Measurements from ENCODE around the gene SLC13A2. TPM values are rescaled to one million over a fixed set of nuclear protein-coding genes. Genes with fewer than 3 reads are reported as not detected.
"Not testable (repeated sequence)": the region's sequence is repeated elsewhere in the genome, so short reads cannot be mapped to it uniquely, and the experiment has no call there.

The SLC13A2 gene, protein sequence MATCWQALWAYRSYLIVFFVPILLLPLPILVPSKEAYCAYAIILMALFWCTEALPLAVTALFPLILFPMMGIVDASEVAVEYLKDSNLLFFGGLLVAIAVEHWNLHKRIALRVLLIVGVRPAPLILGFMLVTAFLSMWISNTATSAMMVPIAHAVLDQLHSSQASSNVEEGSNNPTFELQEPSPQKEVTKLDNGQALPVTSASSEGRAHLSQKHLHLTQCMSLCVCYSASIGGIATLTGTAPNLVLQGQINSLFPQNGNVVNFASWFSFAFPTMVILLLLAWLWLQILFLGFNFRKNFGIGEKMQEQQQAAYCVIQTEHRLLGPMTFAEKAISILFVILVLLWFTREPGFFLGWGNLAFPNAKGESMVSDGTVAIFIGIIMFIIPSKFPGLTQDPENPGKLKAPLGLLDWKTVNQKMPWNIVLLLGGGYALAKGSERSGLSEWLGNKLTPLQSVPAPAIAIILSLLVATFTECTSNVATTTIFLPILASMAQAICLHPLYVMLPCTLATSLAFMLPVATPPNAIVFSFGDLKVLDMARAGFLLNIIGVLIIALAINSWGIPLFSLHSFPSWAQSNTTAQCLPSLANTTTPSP
- under 1 TPM in 3 of 6 donors, not detected in 3; 0.10 to 0.61 (median 0.14) TPM for total RNA-seq

DNA sequence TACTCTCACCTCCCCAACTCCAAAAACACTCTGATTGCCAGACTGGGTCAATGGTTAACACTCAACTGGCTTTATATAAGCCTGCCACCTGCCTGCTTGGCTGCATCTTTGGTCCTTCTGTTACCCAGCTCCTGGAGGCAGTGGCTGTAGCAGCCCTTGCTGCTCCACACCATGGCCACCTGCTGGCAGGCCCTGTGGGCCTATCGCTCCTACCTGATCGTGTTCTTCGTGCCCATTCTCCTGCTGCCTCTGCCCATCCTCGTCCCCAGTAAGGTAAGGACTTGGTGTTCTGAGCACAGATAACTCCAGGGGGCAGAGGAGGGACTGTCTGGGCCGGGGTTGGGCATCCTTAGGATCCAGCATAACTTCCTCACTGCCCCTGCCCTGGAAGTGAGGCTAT is at the start of gene SLC13A2:
TSS of gene SLC13A2 (plus strand) at position 103 of the 400 bp plus-strand sequence. CDS start at position 172, 69 bp downstream.
- DNase-seq: no peak
- WGBS, 2 donors: 88 to 97% methylated on average over 5 of the region's 5 CpGs
- no peaks in the 10 kb centered on the region for H3K36me3 ChIP-seq
- no peak within 1 kb of the TSS for H3K4me3 ChIP-seq
- TF ChIP-seq POLR2AphosphoS5 (IDR thresholded peaks at IDR 0.05) (no peak), EP300 (IDR thresholded peaks at IDR 0.05) (no peak), POLR2A (IDR thresholded peaks at IDR 0.05) (no peak), CTCF (IDR thresholded peaks at IDR 0.05) (no peak)
- H3K27ac ChIP-seq: no peak within 1 kb of the TSS
- H3K4me1 ChIP-seq: peaks cover 0 to 6% (median 2%) of the 10 kb centered on the region in 4 donors
- ATAC-seq (ENCODE audit: low FRiP score in 2 of 2): no peak
- no peaks in the 10 kb centered on the region for H3K9me3 ChIP-seq
- no peaks in the 10 kb centered on the region for H3K27me3 ChIP-seq

GRCh38 chr17:28425206-28425605 is 48.2 kb upstream of the SLC13A2 start:
- Histone ChIP-seq H3K4me3 (no peak overlapping the region), H3K36me3 (no peaks in the 10 kb centered on the region), H3K27ac (no peak overlapping the region), H3K9me3 (no peaks in the 10 kb centered on the region), H3K4me1 (peaks cover 0 to 4% (median 0%) of the 10 kb centered on the region in 4 donors), H3K27me3 (no peaks in the 10 kb centered on the region)
- peak in 1 of 2 donors; percentile 51 for DNase-seq
- ATAC-seq (ENCODE audit: low FRiP score in 2 of 2): no peak
- 81 to 82% methylated on average over 12 to 13 of the region's 13 CpGs for WGBS, 2 donors
- no peak for TF ChIP-seq EP300 (IDR thresholded peaks at IDR 0.05)
- TF ChIP-seq POLR2AphosphoS5 (IDR thresholded peaks at IDR 0.05): no peak
- no peak for TF ChIP-seq POLR2A (IDR thresholded peaks at IDR 0.05)
- no peak for TF ChIP-seq CTCF (IDR thresholded peaks at IDR 0.05)

DNA sequence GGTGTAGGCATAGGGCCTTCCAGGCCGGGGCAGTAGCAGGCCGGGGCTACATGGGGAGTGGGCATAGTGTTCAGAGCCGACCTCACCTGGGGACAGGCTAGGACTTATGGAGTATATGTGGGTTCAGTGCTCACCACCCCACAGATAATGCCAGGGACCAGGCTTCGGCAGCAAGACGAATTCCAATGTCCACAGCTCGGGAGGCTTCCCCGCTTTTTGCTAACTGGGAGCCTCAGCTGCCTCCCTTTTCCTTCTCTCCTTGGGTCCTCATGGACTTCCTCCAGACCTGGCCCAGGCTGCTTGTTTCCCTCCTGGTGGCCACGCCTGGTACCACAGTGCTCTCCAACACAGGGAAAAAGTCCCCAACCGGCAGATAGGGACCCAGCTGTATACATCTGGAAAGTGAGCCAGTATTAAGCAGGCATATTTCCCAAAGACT is 47.3 kb upstream of the SLC13A2 start:
- no peak overlapping the region for H3K27ac ChIP-seq
- no peaks in the 10 kb centered on the region for H3K27me3 ChIP-seq
- H3K36me3 ChIP-seq: no peaks in the 10 kb centered on the region
- no peak overlapping the region for H3K4me3 ChIP-seq
- TF ChIP-seq CTCF (IDR thresholded peaks at IDR 0.05): peak in 4 of 6 experiments; percentile 22 to 52 (median 23)
- TF ChIP-seq EP300 (IDR thresholded peaks at IDR 0.05): no peak
- TF ChIP-seq POLR2A (IDR thresholded peaks at IDR 0.05): no peak
- WGBS, 2 donors: 77 to 81% methylated on average over 9 of the region's 9 CpGs
- H3K9me3 ChIP-seq: no peaks in the 10 kb centered on the region
- DNase-seq (no peak), ATAC-seq (ENCODE audit: low FRiP score in 2 of 2) (peak in 1 of 2 donors; percentile 58)
- H3K4me1 ChIP-seq: peaks cover 0 to 4% (median 0%) of the 10 kb centered on the region in 4 donors

- no peak overlapping the region for H3K27ac ChIP-seq
- no peak overlapping the region for H3K4me3 ChIP-seq
- 83% methylated on average over 5 of the region's 5 CpGs for WGBS, 2 donors
- DNase-seq: no peak
- no peak for ATAC-seq (ENCODE audit: low FRiP score in 2 of 2)
- H3K27me3 ChIP-seq: no peaks in the 10 kb centered on the region
- TF ChIP-seq POLR2A (IDR thresholded peaks at IDR 0.05): no peak
- no peak for TF ChIP-seq POLR2AphosphoS5 (IDR thresholded peaks at IDR 0.05)
- no peak for TF ChIP-seq EP300 (IDR thresholded peaks at IDR 0.05)
- no peak for TF ChIP-seq CTCF (IDR thresholded peaks at IDR 0.05)
- H3K36me3 ChIP-seq: no peaks in the 10 kb centered on the region
- H3K9me3 ChIP-seq: no peaks in the 10 kb centered on the region
- H3K4me1 ChIP-seq: peaks cover 0 to under 1% (median 0%) of the 10 kb centered on the region in 4 donors
Measured at GRCh38 chr17:28427371-28427770, 46.1 kb upstream of the SLC13A2 start.

DNA sequence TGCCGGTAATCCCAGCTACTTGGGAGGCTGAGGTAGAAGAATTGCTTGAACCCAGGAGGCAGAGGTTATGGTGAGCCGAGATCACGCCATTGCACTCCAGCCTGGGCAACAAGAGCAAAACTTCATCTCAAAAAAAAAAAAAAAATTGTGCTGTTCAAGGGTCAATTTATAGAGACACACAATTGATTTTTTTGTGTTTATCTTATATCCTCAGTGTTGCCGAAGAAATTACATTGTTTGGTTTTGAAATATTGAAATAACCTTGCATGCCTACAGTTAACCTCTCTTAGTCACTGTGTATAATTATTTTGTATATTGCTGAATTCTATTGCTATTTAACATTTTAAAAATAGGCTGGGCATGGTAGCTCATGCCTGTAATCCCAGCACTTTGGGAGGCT is 45.5 kb upstream of the SLC13A2 start:
- H3K36me3 ChIP-seq; H3K4me3 ChIP-seq; H3K9me3 ChIP-seq; DNase-seq; H3K4me1 ChIP-seq; H3K27ac ChIP-seq; H3K27me3 ChIP-seq; ATAC-seq (ENCODE audit: low FRiP score in 2 of 2): not testable (repeated sequence)
- 89 to 92% methylated on average over 4 of the region's 4 CpGs for WGBS, 2 donors

Data from upper lobe of left lung (tissue), 6 donors.